HG03196 (cell line): ENCODE results near the gene SLC13A3.

Source experiments
- ATAC-seq: cut with Tn5 transposase; IDR thresholded peaks from one replicate; pipeline ENCODE4 v1.9.1; 2021; ENCODE audit not compliant: unreplicated experiment

SLC13A3 gene

DNA sequence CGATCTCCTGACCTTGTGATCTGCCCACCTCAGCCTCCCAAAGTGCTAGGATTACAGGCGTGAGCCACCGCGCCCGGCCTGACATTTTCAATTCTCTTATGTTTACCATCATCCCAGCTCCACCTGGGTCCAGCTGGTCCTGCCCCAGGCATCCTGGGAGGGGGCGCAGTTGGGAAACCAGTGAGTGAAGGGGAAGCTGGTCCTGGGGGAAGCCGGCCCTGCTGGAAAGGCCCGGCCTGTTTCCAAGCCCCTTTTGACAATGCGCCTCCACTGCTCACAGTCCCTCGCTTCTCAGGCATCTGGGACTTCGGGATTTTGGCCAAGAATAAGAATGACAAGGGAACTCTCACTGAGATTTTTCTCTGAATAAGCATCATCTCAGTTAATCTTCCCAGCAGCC lies 14.2 kb downstream of the SLC13A3 start:
- ATAC-seq: no peak

GRCh38 chr20:46636514-46636913 lies 14.7 kb downstream of the SLC13A3 start:
- ATAC-seq: no peak

- no peak for ATAC-seq
These were observed 15.6 kb downstream of the SLC13A3 start for GRCh38 chr20:46635514-46636136.

GRCh38 chr20:46634528-46634927 lies 16.7 kb downstream of the SLC13A3 start:
- ATAC-seq: no peak

GRCh38 chr20:46631874-46632446 lies 19.3 kb downstream of the SLC13A3 start:
- no peak for ATAC-seq

- ATAC-seq: no peak
These were observed 19.9 kb downstream of the SLC13A3 start for GRCh38 chr20:46631212-46631869.

DNA sequence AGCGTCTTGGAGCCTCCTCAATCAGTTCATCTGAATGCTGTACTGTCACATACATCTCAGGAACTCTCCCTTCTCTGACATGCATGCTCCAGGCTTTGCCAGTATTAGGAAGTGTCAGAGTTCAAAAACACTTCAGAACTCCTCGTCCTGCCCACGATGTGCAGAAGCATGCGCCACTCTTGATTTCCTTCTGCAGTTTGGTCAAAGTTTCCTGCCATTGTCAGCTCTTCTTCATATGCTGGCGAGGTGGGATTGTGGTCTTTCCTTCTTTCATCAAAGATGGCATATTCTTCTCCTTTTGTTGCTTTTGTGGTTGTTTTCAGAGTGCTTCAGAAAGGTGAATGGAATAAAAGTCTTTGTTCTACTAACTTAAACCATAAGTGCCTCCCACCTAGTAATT lies 21.0 kb downstream of the SLC13A3 start:
- ATAC-seq: no peak

DNA sequence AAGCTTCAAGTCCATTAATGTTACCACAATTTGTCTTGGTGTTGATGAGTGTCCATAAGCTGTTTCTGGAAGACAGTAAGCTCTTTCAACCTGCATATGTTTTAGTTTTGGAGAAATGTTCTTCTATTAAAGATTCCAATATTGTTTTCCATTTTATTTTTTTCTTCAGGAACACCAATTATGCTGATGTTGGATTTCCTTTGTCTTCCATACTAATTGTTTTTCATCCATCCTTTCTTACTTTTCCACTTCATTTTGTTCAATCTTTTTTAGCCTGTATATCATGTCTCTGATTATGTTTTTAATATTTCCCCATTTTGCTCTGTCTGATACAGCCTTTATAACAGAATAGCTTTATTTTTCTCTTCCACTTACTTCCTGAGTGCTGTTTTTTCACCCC lies 21.9 kb downstream of the SLC13A3 start:
- no peak for ATAC-seq

GRCh38 chr20:46627234-46627633 lies 24.0 kb downstream of the SLC13A3 start:
- no peak for ATAC-seq

GRCh38 chr20:46626758-46627157 lies 24.5 kb downstream of the SLC13A3 start:
- ATAC-seq: no peak

DNA sequence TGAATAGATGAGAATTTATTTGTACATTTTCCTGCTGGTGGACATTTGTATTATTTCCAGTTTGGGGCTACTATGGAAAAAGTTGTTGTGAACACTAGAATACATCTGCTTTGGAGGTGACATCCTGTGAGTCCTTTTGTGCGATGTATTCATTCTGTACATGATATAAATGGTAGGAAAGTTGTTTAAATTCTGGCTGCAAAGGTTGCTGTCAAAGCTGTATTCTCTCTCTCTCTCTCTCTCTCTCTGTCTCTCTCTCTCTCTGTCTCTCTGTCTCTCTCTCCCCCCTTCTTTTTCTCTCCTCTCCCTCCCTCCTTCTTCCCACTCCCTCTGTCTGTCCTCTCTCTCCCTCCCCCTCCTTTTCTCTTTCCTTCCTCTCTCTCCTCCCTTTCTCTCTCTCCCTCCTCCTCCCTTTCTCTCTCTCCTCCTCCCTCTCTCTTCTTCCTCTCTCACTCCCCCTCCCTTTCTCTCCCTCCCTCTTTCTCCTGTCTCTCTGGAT lies 25.3 kb downstream of the SLC13A3 start:
- no peak for ATAC-seq

- ATAC-seq: no peak
These were observed 26.3 kb downstream of the SLC13A3 start for GRCh38 chr20:46624946-46625345.

- no peak for ATAC-seq
These were observed 29.1 kb downstream of the SLC13A3 start for GRCh38 chr20:46622165-46622564.

DNA sequence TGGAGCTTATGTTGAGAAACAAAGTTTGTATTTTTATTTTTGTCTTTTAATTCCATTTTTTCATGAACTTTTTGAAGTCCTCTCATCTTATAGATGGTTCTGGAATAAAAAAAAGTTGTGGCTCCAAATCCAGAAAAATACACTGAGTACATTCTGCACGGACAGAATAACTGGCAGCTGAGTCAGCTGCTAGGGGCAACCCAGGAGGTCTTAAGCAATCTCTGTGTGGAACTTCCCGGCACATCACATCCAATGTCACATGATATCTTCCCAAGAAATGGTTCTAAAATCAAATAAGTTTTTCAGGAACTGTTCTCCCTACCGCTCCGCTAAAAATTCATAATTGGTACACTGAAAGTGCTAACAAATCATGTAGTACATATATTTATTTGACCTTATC lies 29.8 kb downstream of the SLC13A3 start:
- ATAC-seq: no peak

GRCh38 chr20:46619445-46619844 lies 31.8 kb downstream of the SLC13A3 start:
- no peak for ATAC-seq

GRCh38 chr20:46618316-46619100 lies 32.8 kb downstream of the SLC13A3 start:
- ATAC-seq: no peak

- ATAC-seq: no peak
These were observed 36.8 kb downstream of the SLC13A3 start for GRCh38 chr20:46614503-46614902.

DNA sequence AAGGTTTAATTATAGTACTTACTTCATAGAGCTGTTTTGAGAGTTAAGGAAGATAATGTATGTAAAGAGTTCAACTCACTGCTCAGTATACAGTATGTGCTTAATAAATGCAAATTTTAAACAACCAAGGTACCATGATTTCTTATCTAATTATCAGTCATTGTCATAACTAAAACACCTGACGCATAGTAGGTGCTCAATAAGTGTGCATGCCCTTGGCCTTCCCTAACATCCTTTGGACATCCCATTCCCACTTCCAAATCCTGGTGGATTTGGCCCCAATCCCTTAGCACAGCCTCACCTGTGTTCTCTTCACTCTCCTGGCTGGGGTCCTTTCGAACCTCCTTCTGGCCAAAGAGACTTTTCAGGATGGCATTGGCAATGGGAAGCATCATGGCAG lies 41.1 kb downstream of the SLC13A3 start:
- ATAC-seq: no peak

DNA sequence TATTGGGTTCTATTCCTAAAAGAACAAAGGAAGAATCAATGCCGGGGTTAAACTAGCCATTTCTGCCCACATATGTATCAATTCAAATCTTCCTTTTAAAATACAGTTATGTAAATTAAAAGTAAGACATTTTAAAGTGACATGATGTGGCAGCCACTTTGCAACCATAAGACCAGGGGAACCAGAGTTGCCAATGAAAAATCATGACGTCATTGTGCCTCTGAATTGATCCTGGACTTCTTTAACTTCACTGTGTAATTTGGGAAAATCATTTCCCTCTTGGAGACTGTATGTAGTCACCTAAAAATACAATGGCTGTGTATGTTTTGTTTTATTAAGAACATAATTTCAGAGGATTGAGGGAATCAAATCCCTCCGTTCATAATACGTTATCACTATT lies 42.2 kb downstream of the SLC13A3 start:
- no peak for ATAC-seq

GRCh38 chr20:46607849-46608497 lies 43.3 kb downstream of the SLC13A3 start:
- no peak for ATAC-seq

- no peak for ATAC-seq
These were observed 43.9 kb downstream of the SLC13A3 start for GRCh38 chr20:46607191-46607848.
